ENCODE results near the gene ALK.

ALK gene

GRCh38 chr2:29599946-29600345, 321.4 kb downstream of the ALK start:
- no peak overlapping the region for H3K4me3 ChIP-seq (ENCODE audit: low read depth, low read length)
- no peak for TF ChIP-seq CTCF (IDR thresholded peaks at IDR 0.05; ENCODE audit: borderline replicate concordance, insufficient read depth, low read depth, low read length)

DNA sequence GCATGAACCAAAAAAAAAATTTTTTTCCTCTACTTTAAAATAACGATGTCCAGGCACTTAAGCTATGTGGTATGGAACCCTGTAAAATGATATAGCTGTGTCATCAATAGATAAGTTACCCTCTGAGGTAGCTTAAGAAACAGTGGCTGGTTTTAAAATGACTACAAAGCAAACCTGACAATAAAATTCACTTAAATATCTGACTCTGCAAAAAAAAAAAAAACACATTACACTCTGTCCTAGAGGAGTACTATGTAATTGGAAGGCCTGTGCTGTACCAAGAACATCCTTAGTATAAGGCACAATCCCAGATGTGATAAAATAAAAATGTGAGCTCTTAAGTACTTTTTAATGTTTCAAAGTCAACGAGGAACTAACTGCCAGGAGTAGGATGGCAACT, 322.4 kb downstream of the ALK start:
- no peak overlapping the region for H3K4me3 ChIP-seq (ENCODE audit: low read depth, low read length)
- TF ChIP-seq CTCF (IDR thresholded peaks at IDR 0.05; ENCODE audit: borderline replicate concordance, insufficient read depth, low read depth, low read length) = no peak

DNA sequence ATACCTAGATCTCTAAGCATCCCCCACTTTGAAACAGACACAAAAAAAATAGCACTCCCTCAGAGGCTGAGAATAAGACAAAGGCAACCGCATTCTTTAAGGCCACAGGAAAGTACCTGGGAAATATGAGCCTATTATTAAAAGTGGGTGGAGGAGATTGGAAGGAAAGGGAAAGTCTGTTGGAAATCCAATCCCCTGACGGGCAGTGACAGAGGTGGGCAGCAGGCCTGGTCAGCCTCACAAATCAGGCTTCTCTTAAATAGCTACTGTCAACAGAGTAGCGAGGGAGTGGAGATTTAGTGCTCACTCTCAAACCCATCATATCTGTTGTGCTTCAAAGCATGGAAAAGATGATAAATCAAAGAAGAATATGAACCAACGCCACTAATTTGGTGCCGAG, 324.4 kb downstream of the ALK start:
- TF ChIP-seq CTCF (IDR thresholded peaks at IDR 0.05; ENCODE audit: borderline replicate concordance, insufficient read depth, low read depth, low read length) = no peak
- H3K4me3 ChIP-seq (ENCODE audit: low read depth, low read length) = no peak overlapping the region

DNA sequence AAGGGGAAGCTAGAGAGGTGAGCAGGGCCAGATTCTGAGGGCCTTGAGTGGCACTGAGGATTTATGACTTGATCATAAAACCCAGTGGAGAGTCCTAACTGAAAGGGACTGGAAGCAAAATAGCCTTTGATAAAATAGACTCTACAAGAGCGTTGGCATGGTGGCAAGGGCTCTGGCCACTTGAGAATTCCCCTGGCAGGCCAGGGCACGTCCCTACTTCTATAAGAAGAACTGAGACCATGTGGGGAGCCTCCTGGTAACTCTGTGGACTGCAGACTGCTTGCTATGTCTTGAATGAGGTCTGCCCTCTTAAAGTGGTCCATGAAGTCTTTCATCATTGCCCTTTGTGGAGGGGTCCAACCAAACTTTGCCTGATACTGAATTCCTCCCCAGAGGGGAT, 324.8 kb downstream of the ALK start:
- H3K4me3 ChIP-seq (ENCODE audit: low read depth, low read length) = no peak overlapping the region
- TF ChIP-seq CTCF (IDR thresholded peaks at IDR 0.05; ENCODE audit: borderline replicate concordance, insufficient read depth, low read depth, low read length) = no peak

DNA sequence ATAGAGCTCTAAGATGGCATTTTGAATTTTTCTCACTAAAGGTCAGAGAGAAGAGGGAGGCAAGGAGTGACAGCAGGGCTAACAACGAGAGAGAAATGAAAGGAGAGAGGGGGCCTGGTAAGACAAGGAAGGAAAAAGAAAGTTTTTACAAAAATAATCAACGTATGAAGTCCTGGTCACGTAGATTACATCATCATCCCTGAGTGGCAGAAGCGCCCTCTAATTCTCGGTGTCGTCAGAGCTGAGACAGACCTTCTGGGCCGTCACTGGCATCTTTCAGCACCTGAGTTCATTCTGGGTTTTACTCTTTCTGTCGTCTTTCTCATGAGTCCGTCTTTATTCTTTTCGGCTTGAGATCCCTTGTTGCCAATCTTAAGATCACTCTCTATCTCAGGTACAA, 329.8 kb downstream of the ALK start:
- H3K4me3 ChIP-seq (ENCODE audit: low read depth, low read length) = no peak overlapping the region
- TF ChIP-seq CTCF (IDR thresholded peaks at IDR 0.05; ENCODE audit: borderline replicate concordance, insufficient read depth, low read depth, low read length) = no peak

GRCh38 chr2:29590211-29590610, 331.2 kb downstream of the ALK start:
- no peak overlapping the region for H3K4me3 ChIP-seq (ENCODE audit: low read depth, low read length)
- TF ChIP-seq CTCF (IDR thresholded peaks at IDR 0.05; ENCODE audit: borderline replicate concordance, insufficient read depth, low read depth, low read length) = no peak

GRCh38 chr2:29589440-29590103, 331.8 kb downstream of the ALK start:
- TF ChIP-seq CTCF (IDR thresholded peaks at IDR 0.05; ENCODE audit: borderline replicate concordance, insufficient read depth, low read depth, low read length) = no peak
- no peak overlapping the region for H3K4me3 ChIP-seq (ENCODE audit: low read depth, low read length)
